Measurements from ENCODE around the gene PDCD7.

GRCh38 chr15:65097651-65098263 lies 35.9 kb downstream of the PDCD7 start:
- no peak for TF ChIP-seq CTCF (IDR thresholded peaks at IDR 0.05)
- no peak for TF ChIP-seq POLR2AphosphoS5 (IDR thresholded peaks at IDR 0.05)
- no peak for TF ChIP-seq POLR2A (IDR thresholded peaks at IDR 0.05; ENCODE audit: low read depth)
